K562 (cell line): Measurements from ENCODE around the gene YPEL3. TPM values are rescaled to one million over a fixed set of nuclear protein-coding genes. Genes with fewer than 3 reads are reported as not detected.

Source experiments
- ARID2 ChIP-seq: fragments of 450-650 bp; IDR thresholded peaks from 2 replicates; pipeline ENCODE4 v1.6.1; 2017; ENCODE audit warnings: antibody characterized with exemption, mild to moderate bottlenecking
- ATF1 ChIP-seq, 2 experiments: fragments of 450-650 bp in 1 of 2; IDR thresholded peaks; 2 replicates each; pipeline ENCODE4 v1.6.1; 2016; ENCODE audit warnings: missing compliant biosample characterization in 1 of 2, missing genetic modification characterization in 1 of 2
- MTA3 ChIP-seq: fragments of 450-650 bp; formaldehyde crosslinking; IDR thresholded peaks from 2 replicates; pipeline ENCODE4 v1.6.1; 2017; ENCODE audit warnings: mild to moderate bottlenecking, borderline replicate concordance
- NELFE ChIP-seq: IDR thresholded peaks from 2 replicates; pipeline ENCODE4 v1.6.1; 2011; ENCODE audit warnings: mild to moderate bottlenecking; ENCODE audit not compliant: insufficient read depth, insufficient read length
- PBX2 ChIP-seq, 2 experiments: IDR thresholded peaks in 1 of 2; conservative IDR thresholded peaks in 1 of 2; 2 replicates each; pipeline ENCODE4 v1.6.1; 2016; ENCODE audit warnings: low read depth in 2 of 2, mild to moderate bottlenecking in 1 of 2, missing compliant biosample characterization in 1 of 2, missing genetic modification characterization in 1 of 2, moderate library complexity in 1 of 2
- POU5F1 ChIP-seq: fragments of 150-350 bp; IDR thresholded peaks from 2 replicates; pipeline ENCODE4 v1.6.1; 2014; ENCODE audit warnings: borderline replicate concordance, low read length, low read depth, mild to moderate bottlenecking; ENCODE audit not compliant: partially characterized antibody
- PRPF4 ChIP-seq: fragments of 200-400 bp; formaldehyde crosslinking; IDR thresholded peaks from one replicate; pipeline ENCODE4 v1.6.1; 2017; ENCODE audit warnings: low read length, low read depth, mild to moderate bottlenecking; ENCODE audit not compliant: insufficient read depth, poor library complexity, severe bottlenecking
- RBM39 ChIP-seq: fragments of 200-400 bp; formaldehyde crosslinking; optimal IDR thresholded peaks from 2 replicates; pipeline ENCODE3; 2018; ENCODE audit warnings: low read depth, low read length
- RUNX1 ChIP-seq: sonication (generic); IDR thresholded peaks from 2 replicates; pipeline ENCODE4 v1.6.1; 2016; ENCODE audit warnings: antibody characterized with exemption, low read depth
- SAFB ChIP-seq: fragments of 200-400 bp; formaldehyde crosslinking; IDR thresholded peaks from 2 replicates; pipeline ENCODE4 v1.6.1; 2017; ENCODE audit warnings: low read depth, low read length, borderline replicate concordance
- ZNF407 ChIP-seq: fragments of 450-650 bp; IDR thresholded peaks from 2 replicates; pipeline ENCODE4 v1.6.1; 2016; ENCODE audit warnings: low read depth
- ZNF518B ChIP-seq: fragments of 250-450 bp; sonication (Bioruptor Pico); IDR thresholded peaks from 2 replicates; pipeline ENCODE4 v1.5.0; 2021; ENCODE audit warnings: mild to moderate bottlenecking, moderate library complexity
- polyA plus RNA-seq, 8 experiments: library from polyadenylated mRNA; depleted of rRNA in 4 of 8; stranded (reverse) in 5 of 8; unstranded in 3 of 8; fragments of >200 nt; fragmentation: Nextera tagmentation in 2 of 8; fragmentation: Illumina TruSeq in 1 of 8; extraction: Ambion mirVana in 2 of 8; extraction: Trizol in 1 of 8; gene quantifications; 2 replicates each; pipeline versions ENCODE4 v1.2.1 to v1.2.3, GENCODE V29; 2011 to 2014; ENCODE audit warnings: inconsistent platforms in 1 of 8, missing spikeins in 1 of 8
- total RNA-seq, 7 experiments: library from RNA; depleted of rRNA in 6 of 7; stranded (reverse); fragments of >200 nt in 6 of 7; fragmentation: Illumina TruSeq in 2 of 7; extraction: Trizol in 2 of 7; gene quantifications; 2 replicates each; pipeline versions ENCODE4 v1.2.1 to v1.2.3, GENCODE V29; 2011 to 2021; ENCODE audit warnings: low replicate concordance in 1 of 7

Gene YPEL3
- total and polyA plus RNA-seq, 9 of the 15 experiments (the other 6 are each of a cell fraction or from before 2014, with no cell fraction given): 0.41 to 15.0 (median 2.9) TPM

GRCh38 chr16:30092373-30093010 lies 3.5 kb downstream of the YPEL3 start (continued):
- TF ChIP-seq ZNF518B (CRISPR knock-in tag) (0 out of 2 replicates have a peak, but pooled peaks have one; percentile 80), RUNX1 (no peak), MTA3 (peak; percentile 75), ATF1 (CRISPR knock-in tag; IDR thresholded peaks at IDR 0.05) (no peak), ATF1 (tag; IDR thresholded peaks at IDR 0.05) (peak; percentile 75), NELFE (no peak), SAFB (no peak), PBX2 (CRISPR knock-in tag; IDR thresholded peaks at IDR 0.05; ENCODE audit: low read depth) (no peak), PBX2 (tag; conservative IDR thresholded peaks at IDR 0.05; ENCODE audit: low read depth) (no peak), ZNF407 (no peak), POU5F1 (no peak), ARID2 (no peak), PRPF4 (no peak), RBM39 (no peak)
